ENCODE results near the gene PINLYP. TPM values are rescaled to one million over a fixed set of nuclear protein-coding genes. Genes with fewer than 3 reads are reported as not detected.
A peak's percentile ranks its signal among the peaks of the same experiment; 100 is the strongest.
"Not testable (repeated sequence)": the region's sequence is repeated elsewhere in the genome, so short reads cannot be mapped to it uniquely, and the experiment has no call there.

The PINLYP gene
- total RNA-seq, 2 experiments from 2014 or later, result 2.2 to 3.7 TPM

DNA sequence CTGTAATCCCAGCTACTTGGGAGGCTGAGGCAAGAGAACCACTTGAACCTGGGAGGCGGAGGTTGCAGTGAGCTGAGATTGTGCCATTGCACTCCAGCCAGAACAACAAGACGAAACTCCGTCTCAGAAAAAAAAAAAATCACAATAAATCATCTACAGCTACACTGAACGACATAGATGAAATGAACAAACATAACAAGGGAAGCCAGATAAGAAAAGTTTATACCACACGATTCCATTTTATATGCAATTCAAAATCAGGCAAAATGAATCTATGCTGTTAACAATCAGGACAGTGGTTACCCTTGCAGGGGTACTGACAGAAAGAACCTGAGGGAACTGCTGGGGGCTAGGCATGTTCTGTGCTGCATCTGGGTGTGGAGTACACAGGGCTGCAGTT is 5.9 kb upstream of the PINLYP start:
- ChIA-PET POLR2A (no interaction called here), CTCF (interaction anchor here (1.0 to 3.7 kb wide), 2 partner anchors 14 to 49 kb away, joined by 3 to 17 read pairs; no protein-coding TSS in a partner anchor)
- no peak overlapping the region for H3K4me3 Mint-ChIP-seq
- H3K27ac Mint-ChIP-seq, result no peak overlapping the region
- DNase-seq, result no peak
- peaks cover 23% of the 10 kb centered on the region for H3K4me1 Mint-ChIP-seq (ENCODE audit: low read depth)
- intact Hi-C loops (cut with micrococcal nuclease), result no loop called here
- H3K27me3 Mint-ChIP-seq, result no peaks in the 10 kb centered on the region
- no peaks in the 10 kb centered on the region for H3K9me3 Mint-ChIP-seq
- peaks cover 1% of the 10 kb centered on the region for H3K36me3 Mint-ChIP-seq

DNA sequence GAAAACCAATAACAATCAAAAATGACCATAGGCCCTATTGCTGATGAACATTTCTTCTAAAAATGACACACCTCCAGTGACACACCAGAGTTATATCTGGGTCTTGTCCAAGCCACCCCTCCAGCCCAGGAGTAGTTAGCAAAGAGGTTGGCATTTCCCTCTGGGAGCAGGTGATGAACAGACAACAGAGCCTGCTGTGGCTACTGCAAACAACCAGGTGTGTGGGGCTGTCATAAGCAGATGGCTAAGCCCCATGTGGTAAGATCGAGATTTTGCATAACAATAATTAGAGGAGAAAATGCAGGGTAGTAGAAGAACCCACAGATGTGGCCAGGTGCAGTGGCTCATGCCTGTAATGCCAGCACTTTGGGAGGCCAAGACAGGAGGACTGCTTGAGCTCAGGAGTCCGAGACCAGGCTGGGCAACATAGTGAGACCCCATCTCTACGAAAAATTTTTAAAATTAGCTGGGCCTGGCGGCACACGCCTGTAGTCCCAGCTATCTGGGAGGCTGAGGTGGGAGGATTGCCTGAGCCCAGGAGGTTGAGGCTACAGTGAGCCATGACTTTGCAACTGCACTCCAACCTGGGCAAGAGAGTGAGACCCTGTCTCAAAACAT is 5.3 kb upstream of the PINLYP start:
- ChIA-PET POLR2A (no interaction called here), CTCF (interaction anchor here (1.0 to 3.7 kb wide), 3 partner anchors 15 to 50 kb away, joined by 3 to 18 read pairs (median 17); no protein-coding TSS in a partner anchor)
- Mint-ChIP-seq H3K36me3 (peaks cover 1% of the 10 kb centered on the region), H3K27ac (no peak overlapping the region), H3K27me3 (no peaks in the 10 kb centered on the region), H3K9me3 (no peaks in the 10 kb centered on the region), H3K4me3 (no peak overlapping the region), H3K4me1 (ENCODE audit: low read depth) (peaks cover 27% of the 10 kb centered on the region)
- no peak for DNase-seq
- intact Hi-C loops (cut with micrococcal nuclease), result no loop called here

DNA sequence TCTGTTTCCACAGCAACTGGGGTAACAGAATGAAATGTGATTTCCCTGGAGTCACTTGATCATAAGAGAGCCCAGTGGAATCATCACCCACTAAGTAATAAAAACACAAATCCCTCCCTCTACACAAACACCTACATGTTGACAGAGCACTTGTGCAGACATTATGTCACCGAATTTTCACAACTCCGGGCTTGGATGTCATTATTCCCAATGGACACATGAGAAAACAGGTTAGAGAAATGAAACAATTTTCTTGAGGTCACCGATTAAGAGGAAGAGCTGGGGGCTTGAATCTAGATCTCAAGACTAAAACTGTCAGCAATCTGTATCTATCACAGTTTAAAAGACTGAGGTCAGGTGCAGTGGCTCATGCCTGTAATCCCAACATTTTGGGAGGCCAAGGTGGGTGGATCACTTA is 3.4 kb upstream of the PINLYP start:
- no peaks in the 10 kb centered on the region for H3K9me3 Mint-ChIP-seq
- peak overlapping the region; percentile 7 for H3K27ac Mint-ChIP-seq
- ChIA-PET CTCF (interaction anchor here (1.9 to 3.0 kb wide), 2 partner anchors 17 to 22 kb away, joined by 13 to 18 read pairs; no protein-coding TSS in a partner anchor), POLR2A (no interaction called here)
- no peak overlapping the region for H3K4me3 Mint-ChIP-seq
- peaks cover 31% of the 10 kb centered on the region for H3K4me1 Mint-ChIP-seq (ENCODE audit: low read depth)
- DNase-seq, result no peak
- peaks cover 1% of the 10 kb centered on the region for H3K36me3 Mint-ChIP-seq
- intact Hi-C loops (cut with micrococcal nuclease), result no loop called here
- no peaks in the 10 kb centered on the region for H3K27me3 Mint-ChIP-seq

DNA sequence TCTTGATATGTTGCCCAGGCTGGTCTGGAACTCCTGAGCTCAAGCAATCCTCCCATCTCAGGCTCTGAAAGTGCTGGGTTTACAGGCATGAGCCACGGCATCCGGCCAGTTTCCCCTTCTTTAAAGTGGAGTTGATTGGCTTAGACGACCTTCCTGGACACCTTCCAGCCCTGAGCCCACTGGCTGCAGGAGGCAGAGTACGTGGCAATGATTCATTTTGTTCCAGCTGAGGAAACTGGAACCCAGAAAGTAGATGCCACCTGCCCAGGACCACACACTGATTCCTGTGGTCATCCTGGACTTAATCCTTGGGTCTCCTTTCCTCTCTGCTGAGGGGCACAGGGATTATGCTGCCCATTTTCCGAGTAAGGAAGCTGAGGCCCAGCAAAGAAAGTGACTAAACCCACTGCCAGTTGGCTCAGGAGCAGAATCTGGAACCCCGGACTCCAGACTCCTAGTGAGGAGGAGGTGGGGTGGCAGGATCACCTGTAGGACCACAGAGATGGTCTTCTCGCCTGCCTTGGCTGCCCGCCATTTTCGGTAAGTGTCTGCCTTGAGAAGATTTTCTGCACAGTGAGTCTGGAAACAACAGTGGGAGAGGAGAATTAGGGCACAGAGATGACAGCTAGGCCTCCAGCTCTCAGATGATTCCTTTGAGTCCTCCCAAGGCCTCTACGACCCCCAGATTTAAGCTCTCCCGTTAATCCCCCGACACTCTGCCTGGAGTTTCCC is 1.0 kb upstream of the PINLYP start:
- ChIA-PET POLR2A (interaction anchor here (0.7 to 1.5 kb wide), 4 partner anchors 11 to 21 kb away, joined by 3 to 17 read pairs (median 4); partner anchors contain the start of genes IRGQ and ZNF576), CTCF (interaction anchor here (0.6 to 5.7 kb wide), 10 partner anchors 10 to 235 kb away, joined by 3 to 56 read pairs (median 3); partner anchors contain the start of genes IRGQ and ZNF576)
- H3K4me1 Mint-ChIP-seq (ENCODE audit: low read depth), result peaks cover 31% of the 10 kb centered on the region
- DNase-seq, result no peak
- H3K36me3 Mint-ChIP-seq, result peaks cover 1% of the 10 kb centered on the region
- peak overlapping the region; percentile 86 for H3K27ac Mint-ChIP-seq
- intact Hi-C loops (cut with micrococcal nuclease), result loop anchor here (1.0 to 2.0 kb wide), 4 partner anchors 12 to 42 kb away; partner anchors contain the start of genes IRGQ, ZNF575 and ZNF576
- H3K9me3 Mint-ChIP-seq, result no peaks in the 10 kb centered on the region
- H3K27me3 Mint-ChIP-seq, result no peaks in the 10 kb centered on the region
- peak overlapping the region; percentile 96 for H3K4me3 Mint-ChIP-seq

DNA sequence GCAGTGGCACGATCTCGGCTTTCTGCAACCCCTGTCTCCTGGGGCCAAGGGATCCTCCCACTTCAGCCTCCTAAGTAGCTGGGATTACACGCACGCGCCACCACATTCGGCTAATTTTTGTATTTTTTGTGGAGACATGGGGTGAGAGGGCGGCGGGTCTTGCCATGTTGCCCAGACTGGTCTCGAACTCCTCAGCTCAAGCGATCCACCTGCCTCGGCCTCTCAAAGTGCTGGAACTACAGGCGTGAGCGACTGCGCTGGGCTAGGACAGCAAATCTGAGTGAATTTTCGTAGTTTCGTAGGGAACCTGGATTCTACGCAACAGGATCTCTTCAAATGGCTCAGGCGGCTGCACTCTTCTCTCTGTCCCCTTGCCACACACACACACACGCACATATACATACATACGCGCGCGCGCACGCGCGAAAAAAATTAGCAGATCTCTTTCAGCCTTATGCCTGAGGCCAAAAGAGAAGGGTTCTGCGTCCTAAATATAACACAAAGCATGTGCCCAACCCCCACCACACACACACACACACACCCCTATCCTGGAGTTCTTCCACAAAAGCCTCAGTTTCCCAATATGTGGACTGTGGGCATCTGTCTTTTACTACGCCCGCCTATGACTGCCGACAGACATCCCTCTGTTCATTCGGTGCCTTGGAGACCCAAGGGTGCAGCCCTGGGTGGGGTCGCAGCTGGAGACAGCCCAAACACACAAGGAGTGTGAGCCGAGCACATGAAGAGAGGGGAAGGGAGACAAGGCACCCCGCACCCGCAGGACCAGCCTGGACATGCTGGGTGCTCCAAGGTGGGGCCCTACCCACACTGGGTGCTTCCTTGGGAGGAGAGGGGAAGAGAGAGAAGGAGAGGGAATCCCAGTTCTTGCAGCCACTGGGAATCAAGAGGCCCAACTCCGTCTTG is 616 bp downstream of the PINLYP start:
- ChIA-PET CTCF (interaction anchor here (1.4 to 5.7 kb wide), 3 partner anchors 19 to 40 kb away, joined by 3 to 56 read pairs (median 6); partner anchors contain the start of genes IRGQ and ZNF576), POLR2A (interaction anchor here (1.4 to 1.5 kb wide), 2 partner anchors 13 to 19 kb away, joined by 3 to 5 read pairs; no protein-coding TSS in a partner anchor)
- H3K4me1 Mint-ChIP-seq (ENCODE audit: low read depth), result peaks cover 21% of the 10 kb centered on the region
- no peaks in the 10 kb centered on the region for H3K9me3 Mint-ChIP-seq
- H3K27me3 Mint-ChIP-seq, result no peaks in the 10 kb centered on the region
- peak overlapping the region; percentile 64 for H3K27ac Mint-ChIP-seq
- peaks cover 1% of the 10 kb centered on the region for H3K36me3 Mint-ChIP-seq
- intact Hi-C loops (cut with micrococcal nuclease), result loop anchor here (1.0 to 2.0 kb wide), 4 partner anchors 14 to 43 kb away; partner anchors contain the start of genes IRGQ, ZNF575 and ZNF576
- H3K4me3 Mint-ChIP-seq, result peak overlapping the region; percentile 59
- no peak for DNase-seq

DNA sequence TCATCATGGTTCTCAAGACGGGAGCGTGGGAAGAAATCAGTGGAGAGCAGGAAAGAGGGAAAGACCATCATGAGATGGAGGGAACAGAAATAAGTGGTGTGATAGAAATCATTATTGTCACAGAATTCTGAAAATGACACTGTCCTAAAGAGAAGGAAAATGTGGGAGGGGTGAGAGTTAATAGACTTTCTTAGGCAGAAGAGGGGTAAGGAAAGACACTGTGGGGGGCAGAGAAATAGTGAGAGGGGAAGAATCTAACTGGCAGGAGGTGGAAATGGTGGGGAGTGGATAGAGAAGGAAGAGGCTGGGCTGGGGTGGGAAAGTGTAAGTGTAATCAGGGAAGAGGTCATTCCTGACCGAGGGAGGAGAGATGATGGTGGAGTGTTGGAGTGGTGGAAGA is 3.2 kb downstream of the PINLYP start:
- no peak for DNase-seq
- H3K27ac Mint-ChIP-seq, result no peak overlapping the region
- intact Hi-C loops (cut with micrococcal nuclease), result no loop called here

DNA sequence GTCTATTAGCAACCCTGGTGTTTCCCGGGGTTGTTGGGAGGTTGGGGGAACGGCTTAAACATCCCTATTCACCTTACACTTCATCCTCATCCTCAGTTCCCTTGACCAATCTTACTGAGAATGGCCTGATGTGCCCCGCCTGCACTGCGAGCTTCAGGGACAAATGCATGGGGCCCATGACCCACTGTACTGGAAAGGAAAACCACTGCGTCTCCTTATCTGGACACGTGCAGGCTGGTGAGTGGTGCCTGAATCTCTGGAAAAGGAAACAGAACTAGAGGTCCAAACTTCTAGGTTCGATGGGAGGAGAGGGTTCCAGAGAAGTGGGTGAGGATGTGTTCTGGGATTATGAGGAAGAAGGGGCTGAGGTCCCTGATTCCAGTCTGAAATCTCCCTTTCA is 5.9 kb downstream of the PINLYP start:
- Mint-ChIP-seq H3K4me1 (ENCODE audit: low read depth) (peaks cover 8% of the 10 kb centered on the region), H3K4me3 (peak overlapping the region; percentile 18), H3K27ac (no peak overlapping the region), H3K36me3 (no peaks in the 10 kb centered on the region), H3K27me3 (no peaks in the 10 kb centered on the region), H3K9me3 (no peaks in the 10 kb centered on the region)
- intact Hi-C loops (cut with micrococcal nuclease), result no loop called here
- ChIA-PET POLR2A (interaction anchor here (2.2 kb wide), 1 partner anchor 13 kb away, joined by 6 read pairs; no protein-coding TSS in a partner anchor), CTCF (no interaction called here)
- DNase-seq, result no peak

More for the DNA sequence above, 3.2 kb downstream of the PINLYP start:
- CTCF ChIA-PET, result interaction anchor here (5.7 kb wide), 1 partner anchor 16 kb away, joined by 56 read pairs; the partner anchor contains the start of genes IRGQ and ZNF576
- H3K36me3 Mint-ChIP-seq, result no peaks in the 10 kb centered on the region
- H3K9me3 Mint-ChIP-seq, result no peaks in the 10 kb centered on the region
- H3K27me3 Mint-ChIP-seq, result no peaks in the 10 kb centered on the region
- POLR2A ChIA-PET, result interaction anchor here (0.7 kb wide), 1 partner anchor 118 kb away, joined by 3 read pairs; no protein-coding TSS in a partner anchor
- H3K4me3 Mint-ChIP-seq, result no peak overlapping the region
- H3K4me1 Mint-ChIP-seq (ENCODE audit: low read depth), result peaks cover 10% of the 10 kb centered on the region

DNA sequence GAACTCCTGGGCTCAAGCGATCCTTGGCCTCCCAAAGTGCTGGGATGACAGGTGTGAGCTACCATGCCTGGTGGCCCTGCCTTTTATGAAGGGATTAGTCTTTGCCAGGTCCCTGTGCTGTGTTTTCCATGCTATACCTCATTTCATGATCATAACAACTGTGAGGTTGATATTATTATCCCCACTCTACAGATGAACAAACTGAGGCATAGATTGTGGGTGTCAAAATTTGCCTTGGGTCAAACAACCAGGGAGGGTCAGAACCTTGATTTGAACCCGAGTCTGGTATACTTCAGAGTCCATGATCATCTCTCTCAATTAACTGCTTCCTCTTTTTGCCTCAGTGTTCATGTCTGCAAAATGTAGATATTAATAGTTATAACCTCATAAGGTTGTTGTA is 6.9 kb downstream of the PINLYP start:
- POLR2A ChIA-PET, result interaction anchor here (2.2 kb wide), 1 partner anchor 12 kb away, joined by 6 read pairs; no protein-coding TSS in a partner anchor

DNA sequence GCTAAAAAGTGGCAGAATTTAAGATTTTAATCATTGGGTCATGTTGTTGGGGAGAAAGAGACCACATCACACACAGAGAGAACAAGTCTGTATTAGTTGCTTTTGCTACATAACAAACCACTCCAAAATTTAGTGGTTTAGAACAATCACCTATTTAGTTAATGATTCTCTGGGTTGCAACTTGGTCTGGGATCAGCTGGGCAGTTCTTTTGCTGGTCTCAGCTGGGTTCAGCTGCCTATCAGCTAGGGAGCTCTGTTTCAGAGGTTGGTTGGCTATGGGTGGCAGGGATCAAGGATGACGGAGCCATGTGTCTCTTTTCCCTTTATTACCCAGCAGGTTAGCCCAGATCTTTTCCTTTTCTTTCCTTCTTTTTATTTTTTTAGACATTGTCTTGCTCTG is 8.9 kb downstream of the PINLYP start:
- Mint-ChIP-seq H3K27me3 (no peaks in the 10 kb centered on the region), H3K4me1 (ENCODE audit: low read depth) (peaks cover 8% of the 10 kb centered on the region), H3K36me3 (no peaks in the 10 kb centered on the region), H3K9me3 (no peaks in the 10 kb centered on the region), H3K27ac (peak overlapping the region; percentile 5), H3K4me3 (no peak overlapping the region)
- CTCF ChIA-PET, result interaction anchor here (1.2 to 1.3 kb wide), 2 partner anchors 10 to 137 kb away, joined by 5 to 7 read pairs; no protein-coding TSS in a partner anchor
- POLR2A ChIA-PET, result interaction anchor here (1.4 kb wide), 1 partner anchor 11 kb away, joined by 7 read pairs; the partner anchor contains the start of gene IRGQ
- no peak for DNase-seq
- intact Hi-C loops (cut with micrococcal nuclease), result no loop called here

More for the DNA sequence above, 6.9 kb downstream of the PINLYP start:
- Mint-ChIP-seq H3K9me3 (no peaks in the 10 kb centered on the region), H3K27ac (no peak overlapping the region), H3K4me3 (no peak overlapping the region), H3K4me1 (ENCODE audit: low read depth) (peaks cover 8% of the 10 kb centered on the region), H3K36me3 (no peaks in the 10 kb centered on the region), H3K27me3 (no peaks in the 10 kb centered on the region)
- intact Hi-C loops (cut with micrococcal nuclease), result no loop called here
- CTCF ChIA-PET, result interaction anchor here (0.6 to 1.9 kb wide), 2 partner anchors 12 to 125 kb away, joined by 3 to 9 read pairs; no protein-coding TSS in a partner anchor
- DNase-seq, result no peak

DNA sequence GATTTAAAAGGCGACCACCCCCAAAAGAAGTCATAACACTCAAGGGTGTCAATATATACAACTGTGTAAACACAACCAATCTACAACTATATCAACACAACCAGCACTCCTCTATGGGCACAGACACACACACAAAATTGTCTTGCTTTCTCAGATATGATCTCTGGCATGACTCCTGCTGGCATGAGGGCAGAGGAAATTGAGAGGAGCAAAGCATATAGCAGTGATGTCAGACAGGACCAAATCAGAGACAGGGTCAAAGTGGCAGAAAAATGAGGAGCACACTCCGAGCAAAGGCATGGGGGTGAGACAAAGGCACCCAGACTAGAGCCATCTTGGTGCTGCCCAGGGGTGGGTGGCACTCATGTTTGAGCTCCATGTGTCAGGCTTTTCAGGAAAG is 10.7 kb downstream of the PINLYP start:
- DNase-seq, result no peak
- ChIA-PET CTCF (no interaction called here), POLR2A (no interaction called here)
- Mint-ChIP-seq H3K27me3 (no peaks in the 10 kb centered on the region), H3K36me3 (peaks cover 5% of the 10 kb centered on the region), H3K27ac (no peak overlapping the region), H3K4me3 (no peak overlapping the region), H3K4me1 (ENCODE audit: low read depth) (peaks cover 17% of the 10 kb centered on the region), H3K9me3 (no peaks in the 10 kb centered on the region)
- intact Hi-C loops (cut with micrococcal nuclease), result no loop called here

DNA sequence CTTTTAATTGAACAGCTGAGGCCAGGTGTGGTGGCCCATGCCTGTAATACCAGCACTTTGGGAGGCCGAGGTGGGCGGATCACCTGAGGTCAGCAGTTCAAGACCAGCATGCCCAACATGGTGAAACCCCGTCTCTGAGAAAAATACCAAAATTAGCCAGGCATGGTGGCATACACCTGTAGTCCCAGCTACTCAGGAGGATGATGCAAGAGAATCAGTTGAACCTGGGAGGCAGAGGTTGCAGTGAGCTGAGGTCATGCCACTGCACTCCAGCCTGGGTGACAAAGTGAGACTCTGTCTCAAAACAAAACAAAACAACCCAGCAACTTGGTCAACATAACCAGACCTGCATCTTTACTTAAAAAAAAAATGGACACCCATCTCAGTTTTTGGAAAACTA is 11.4 kb downstream of the PINLYP start:
- H3K9me3 Mint-ChIP-seq; DNase-seq; intact Hi-C loops (cut with micrococcal nuclease); H3K27ac Mint-ChIP-seq; POLR2A ChIA-PET; CTCF ChIA-PET; H3K36me3 Mint-ChIP-seq; H3K27me3 Mint-ChIP-seq; H3K4me3 Mint-ChIP-seq: not testable (repeated sequence)
- peaks cover 17% of the 10 kb centered on the region for H3K4me1 Mint-ChIP-seq (ENCODE audit: low read depth)
